Activated B cell treated with CpG ODN at 0.5 μM for 24 hours (primary cell): ENCODE data around the gene LRRC55. TPM values are rescaled to one million over a fixed set of nuclear protein-coding genes. Genes with fewer than 3 reads are reported as not detected.

Source experiments
- ATAC-seq: fragments of 200-7000 bp; cut with Tn5 transposase; one replicate; pipeline ENCODE4 v1.10.0; 2021; ENCODE audit warnings: low read depth, mild to moderate bottlenecking, moderate library complexity
- CTCF ChIA-PET: fragments of 350-600 bp; sonication (Branson Sonifier 250); formaldehyde crosslinking; loops from one replicate; lab custom pipeline; 2021; ENCODE audit warnings: antibody characterized with exemption; lab: Charles Lee
- POLR2A ChIA-PET: fragments of 350-600 bp; sonication (Branson Sonifier 250); formaldehyde crosslinking; loops from one replicate; lab custom pipeline; 2021; ENCODE audit warnings: antibody characterized with exemption; lab: Charles Lee
- DNase-seq: peaks from one replicate; pipeline ENCODE4 v3.0.0; 2022
- H3K27ac Mint-ChIP-seq: one replicate; pipeline ENCODE4 v1.8.0; 2020; ENCODE audit warnings: mixed read lengths
- H3K27me3 Mint-ChIP-seq: one replicate; pipeline ENCODE4 v1.8.0; 2021; ENCODE audit warnings: mixed read lengths
- H3K36me3 Mint-ChIP-seq: one replicate; pipeline ENCODE4 v1.8.0; 2021; ENCODE audit warnings: low read depth, mixed read lengths
- H3K4me1 Mint-ChIP-seq: one replicate; pipeline ENCODE4 v1.8.0; 2021; ENCODE audit warnings: mixed read lengths
- H3K4me3 Mint-ChIP-seq: one replicate; pipeline ENCODE4 v1.8.0; 2020; ENCODE audit warnings: mild to moderate bottlenecking, mixed read lengths
- H3K9me3 Mint-ChIP-seq: one replicate; pipeline ENCODE4 v1.8.0; 2020; ENCODE audit warnings: mixed read lengths
- intact Hi-C: fragments of 100-400 bp; cut with micrococcal nuclease; formaldehyde crosslinking; loops from one replicate; pipeline ENCODE4 v1.15.1; 2024
- total RNA-seq: library from RNA; stranded (reverse); gene quantifications from 2 replicates; pipeline ENCODE4 v1.2.3, GENCODE V29; 2022
- TF ChIP-seq, protein P1 (sequence below): fragments of 200-600 bp; IDR thresholded peaks from one replicate; pipeline ENCODE4 v1.8.0; 2022; ENCODE audit warnings: antibody characterized with exemption, mild to moderate bottlenecking

Gene LRRC55
- total RNA-seq = not detected in 2 replicates

GRCh38 chr11:57181678-57182305 lies at the start of gene LRRC55:
Gene LRRC55, plus strand, starts transcription at chr11:57181953. Its CDS starts 70 bp downstream, at chr11:57182023.
- H3K9me3 Mint-ChIP-seq = peaks cover 3% of the 10 kb centered on the region
- no peak within 1 kb of the TSS for H3K4me3 Mint-ChIP-seq
- CTCF ChIA-PET = no interaction called here
- H3K27ac Mint-ChIP-seq = no peak within 1 kb of the TSS
- TF ChIP-seq, protein P1, sequence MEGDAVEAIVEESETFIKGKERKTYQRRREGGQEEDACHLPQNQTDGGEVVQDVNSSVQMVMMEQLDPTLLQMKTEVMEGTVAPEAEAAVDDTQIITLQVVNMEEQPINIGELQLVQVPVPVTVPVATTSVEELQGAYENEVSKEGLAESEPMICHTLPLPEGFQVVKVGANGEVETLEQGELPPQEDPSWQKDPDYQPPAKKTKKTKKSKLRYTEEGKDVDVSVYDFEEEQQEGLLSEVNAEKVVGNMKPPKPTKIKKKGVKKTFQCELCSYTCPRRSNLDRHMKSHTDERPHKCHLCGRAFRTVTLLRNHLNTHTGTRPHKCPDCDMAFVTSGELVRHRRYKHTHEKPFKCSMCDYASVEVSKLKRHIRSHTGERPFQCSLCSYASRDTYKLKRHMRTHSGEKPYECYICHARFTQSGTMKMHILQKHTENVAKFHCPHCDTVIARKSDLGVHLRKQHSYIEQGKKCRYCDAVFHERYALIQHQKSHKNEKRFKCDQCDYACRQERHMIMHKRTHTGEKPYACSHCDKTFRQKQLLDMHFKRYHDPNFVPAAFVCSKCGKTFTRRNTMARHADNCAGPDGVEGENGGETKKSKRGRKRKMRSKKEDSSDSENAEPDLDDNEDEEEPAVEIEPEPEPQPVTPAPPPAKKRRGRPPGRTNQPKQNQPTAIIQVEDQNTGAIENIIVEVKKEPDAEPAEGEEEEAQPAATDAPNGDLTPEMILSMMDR = no peak
- DNase-seq (no peak), ATAC-seq (no peak)
- intact Hi-C loops = no loop called here
- H3K27me3 Mint-ChIP-seq = peaks cover 21% of the 10 kb centered on the region
- H3K4me1 Mint-ChIP-seq = no peaks in the 10 kb centered on the region
- H3K36me3 Mint-ChIP-seq = no peaks in the 10 kb centered on the region
- POLR2A ChIA-PET = no interaction called here

GRCh38 chr11:57133366-57134038 lies 48.3 kb upstream of the LRRC55 start:
- Mint-ChIP-seq H3K36me3 (no peaks in the 10 kb centered on the region), H3K4me3 (no peak overlapping the region), H3K9me3 (no peaks in the 10 kb centered on the region), H3K27ac (no peak overlapping the region), H3K4me1 (no peaks in the 10 kb centered on the region), H3K27me3 (peaks cover 3% of the 10 kb centered on the region)
- CTCF ChIA-PET = no interaction called here
- no peak for ATAC-seq
- intact Hi-C loops = no loop called here
- TF ChIP-seq, protein P1 = no peak
- no peak for DNase-seq
- POLR2A ChIA-PET = no interaction called here

DNA sequence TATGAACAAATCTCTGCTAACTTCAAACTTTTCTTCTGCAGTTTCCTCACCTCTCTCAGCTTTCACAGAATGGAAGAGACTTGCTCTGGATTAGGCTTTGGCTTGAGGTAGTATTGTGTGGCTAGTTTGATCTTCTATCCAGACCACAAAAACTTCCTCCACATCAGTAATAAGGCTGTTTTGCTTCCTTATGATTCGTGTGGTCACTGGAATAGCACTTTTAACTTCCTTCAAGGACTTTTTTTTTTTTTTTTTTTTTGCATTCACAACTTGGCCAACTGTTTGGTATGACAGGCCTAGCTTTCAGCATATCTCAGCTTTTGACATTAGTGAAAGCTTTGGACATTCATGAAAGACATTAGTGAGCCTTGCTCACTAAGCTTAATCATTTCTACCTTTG lies 47.5 kb upstream of the LRRC55 start:
- Mint-ChIP-seq H3K4me3 (no peak overlapping the region), H3K4me1 (no peaks in the 10 kb centered on the region), H3K27ac (no peak overlapping the region), H3K27me3 (peaks cover 3% of the 10 kb centered on the region), H3K9me3 (no peaks in the 10 kb centered on the region), H3K36me3 (no peaks in the 10 kb centered on the region)
- CTCF ChIA-PET = no interaction called here
- TF ChIP-seq, protein P1 = no peak
- ATAC-seq (no peak), DNase-seq (no peak)
- intact Hi-C loops = no loop called here
- POLR2A ChIA-PET = no interaction called here

- peaks cover under 1% of the 10 kb centered on the region for H3K27me3 Mint-ChIP-seq
- no peaks in the 10 kb centered on the region for H3K36me3 Mint-ChIP-seq
- intact Hi-C loops = no loop called here
- no peak overlapping the region for H3K27ac Mint-ChIP-seq
- ATAC-seq (no peak), DNase-seq (no peak)
- ChIA-PET CTCF (no interaction called here), POLR2A (no interaction called here)
- TF ChIP-seq, protein P1 = no peak
- H3K4me1 Mint-ChIP-seq = no peaks in the 10 kb centered on the region
- H3K4me3 Mint-ChIP-seq = no peak overlapping the region
- no peaks in the 10 kb centered on the region for H3K9me3 Mint-ChIP-seq
Measured at GRCh38 chr11:57135020-57135751, 46.6 kb upstream of the LRRC55 start.

GRCh38 chr11:57140568-57140967 lies 41.2 kb upstream of the LRRC55 start:
- Mint-ChIP-seq H3K27me3 (peaks cover 3% of the 10 kb centered on the region), H3K4me1 (no peaks in the 10 kb centered on the region), H3K9me3 (no peaks in the 10 kb centered on the region), H3K4me3 (no peak overlapping the region), H3K27ac (no peak overlapping the region), H3K36me3 (no peaks in the 10 kb centered on the region)
- intact Hi-C loops = no loop called here
- ChIA-PET CTCF (no interaction called here), POLR2A (no interaction called here)
- TF ChIP-seq, protein P1 = no peak
- ATAC-seq (no peak), DNase-seq (no peak)
